SK-N-SH (cell line): ENCODE data around the gene TMEM131. TPM values are rescaled to one million over a fixed set of nuclear protein-coding genes. Genes with fewer than 3 reads are reported as not detected.

Source experiments
- CTCF ChIA-PET: fragments of 300-600, 350-600 bp; formaldehyde crosslinking; extraction: SDS; loops from one replicate; lab custom pipeline; 2021; lab: Yijun Ruan, JAX
- POLR2A ChIA-PET: fragments of 350-600 bp; sonication (Branson Sonifier 250); formaldehyde crosslinking; extraction: SDS; loops from one replicate; lab custom pipeline; 2020; ENCODE audit warnings: antibody characterized with exemption, inconsistent platforms; lab: Yijun Ruan, JAX
- DNase-seq: peaks from one replicate; pipeline ENCODE4 v3.0.0; 2012
- H2AFZ ChIP-seq: fragments of 200-600 bp; sonication (generic); 2 replicates; pipeline ENCODE4 v1.8.1; 2016; ENCODE audit warnings: antibody characterized with exemption, mild to moderate bottlenecking, low read depth
- H3F3A ChIP-seq: fragments of 200-600 bp; sonication (generic); replicated peaks from 2 replicates; pipeline ENCODE3; 2016; ENCODE audit warnings: antibody characterized with exemption, mild to moderate bottlenecking; ENCODE audit not compliant: insufficient read depth
- H3K27ac ChIP-seq, 2 experiments: fragments of 200-500 bp in 1 of 2; fragments of 200-600 bp in 1 of 2; sonication (Bioruptor generic) in 1 of 2; sonication (generic), shearing (Covaris generic) in 1 of 2; 2 replicates each; pipeline versions ENCODE4 v1.5.1 to v1.6.1; 2014 to 2016; ENCODE audit warnings: low read depth in 2 of 2, inconsistent platforms in 1 of 2, low read length in 1 of 2, mild to moderate bottlenecking in 1 of 2, mixed read lengths in 1 of 2
- H3K27me3 ChIP-seq: fragments of 200-600 bp; sonication (generic), shearing (Covaris generic); 2 replicates; pipeline ENCODE4 v1.6.1; 2016; ENCODE audit warnings: mixed run types; ENCODE audit not compliant: insufficient read depth
- H3K36me3 ChIP-seq, 2 experiments: fragments of 200-500 bp in 1 of 2; fragments of 200-600 bp in 1 of 2; sonication (Bioruptor generic) in 1 of 2; sonication (generic) in 1 of 2; replicated peaks in 1 of 2; 2 replicates each; pipeline versions ENCODE3 to v1.5.1; 2014 to 2016; ENCODE audit warnings: low read length in 1 of 2, mild to moderate bottlenecking in 1 of 2; ENCODE audit not compliant: insufficient read depth in 2 of 2, control insufficient read depth in 1 of 2
- H3K4me1 ChIP-seq, 2 experiments: fragments of 200-500 bp in 1 of 2; fragments of 200-600 bp in 1 of 2; sonication (Bioruptor generic) in 1 of 2; sonication (generic), shearing (Covaris generic) in 1 of 2; 2 replicates each; pipeline versions ENCODE4 v1.5.1 to v1.6.1; 2014 to 2016; ENCODE audit warnings: low read depth in 1 of 2, low read length in 1 of 2, mixed run types in 1 of 2; ENCODE audit not compliant: insufficient read depth in 2 of 2, control insufficient read depth in 1 of 2
- H3K4me2 ChIP-seq: fragments of 200-600 bp; sonication (generic), shearing (Covaris generic); 2 replicates; pipeline ENCODE4 v1.6.1; 2017; ENCODE audit warnings: mixed run types
- H3K4me3 ChIP-seq, 2 experiments: fragments of 200-500 bp in 1 of 2; fragments of 200-600 bp in 1 of 2; sonication (Bioruptor generic) in 1 of 2; sonication (generic), shearing (Covaris generic) in 1 of 2; 2 replicates each; pipeline versions ENCODE4 v1.5.1 to v1.8.1; 2014 to 2016; ENCODE audit warnings: low read depth in 2 of 2, inconsistent platforms in 1 of 2, low read length in 1 of 2, mild to moderate bottlenecking in 1 of 2, mixed read lengths in 1 of 2, moderate library complexity in 1 of 2
- H3K79me2 ChIP-seq: fragments of 200-600 bp; sonication (generic); 2 replicates; pipeline ENCODE4 v1.8.1; 2017; ENCODE audit warnings: mild to moderate bottlenecking; ENCODE audit not compliant: insufficient read depth
- H3K9ac ChIP-seq: fragments of 200-600 bp; sonication (generic); 2 replicates; pipeline ENCODE4 v1.6.1; 2017; ENCODE audit warnings: mixed run types
- H3K9me2 ChIP-seq: fragments of 200-600 bp; sonication (generic); 2 replicates; pipeline ENCODE4 v1.6.1; 2017; ENCODE audit warnings: mixed run types
- H3K9me3 ChIP-seq: fragments of 200-600 bp; sonication (generic); 2 replicates; pipeline ENCODE4 v1.6.1; 2017; ENCODE audit warnings: mixed run types, mild to moderate bottlenecking, moderate library complexity
- H4K20me1 ChIP-seq: fragments of 200-600 bp; sonication (generic); 2 replicates; pipeline ENCODE4 v1.6.1; 2017; ENCODE audit warnings: mild to moderate bottlenecking, mixed run types; ENCODE audit not compliant: insufficient read depth
- ELF1 ChIP-seq: IDR thresholded peaks from 2 replicates; pipeline ENCODE4 v1.4.0; 2012
- EP300 ChIP-seq, 2 experiments: IDR thresholded peaks; 2 replicates each; pipeline versions ENCODE4 v1.4.0 to v1.6.1; 2012; ENCODE audit warnings: borderline replicate concordance in 1 of 2, low read depth in 1 of 2, low read length in 1 of 2
- EZH2phosphoT487 ChIP-seq: fragments of 200-600 bp; sonication (generic); IDR thresholded peaks from 2 replicates; pipeline ENCODE4 v1.6.1; 2017; ENCODE audit warnings: low read depth, mixed run types, mild to moderate bottlenecking, antibody characterized with exemption, moderate library complexity, borderline replicate concordance
- FOSL2 ChIP-seq: IDR thresholded peaks from 2 replicates; pipeline ENCODE4 v1.4.0; 2012; ENCODE audit warnings: low read depth, mild to moderate bottlenecking, moderate library complexity, borderline replicate concordance
- FOXM1 ChIP-seq: IDR thresholded peaks from 2 replicates; pipeline ENCODE4 v1.4.0; 2012; ENCODE audit warnings: low read depth, mild to moderate bottlenecking
- GABPA ChIP-seq: IDR thresholded peaks from 2 replicates; pipeline ENCODE4 v1.4.0; 2012; ENCODE audit warnings: low read depth, mild to moderate bottlenecking
- GATA2 ChIP-seq: sonication (generic); formaldehyde crosslinking; IDR thresholded peaks from 2 replicates; pipeline ENCODE4 v1.5.0; 2020; ENCODE audit warnings: mild to moderate bottlenecking, missing genetic modification reagents
- JUND ChIP-seq: IDR thresholded peaks from 2 replicates; pipeline ENCODE4 v1.4.0; 2012
- MEF2A ChIP-seq: IDR thresholded peaks from 2 replicates; pipeline ENCODE4 v1.4.0; 2012; ENCODE audit warnings: low read depth, borderline replicate concordance
- MXI1 ChIP-seq: IDR thresholded peaks from 2 replicates; pipeline ENCODE4 v1.6.1; 2012; ENCODE audit warnings: mild to moderate bottlenecking, low read depth, low read length, improper control_type of control experiment
- NFIC ChIP-seq: IDR thresholded peaks from 2 replicates; pipeline ENCODE4 v1.4.0; 2012; ENCODE audit warnings: borderline replicate concordance
- POLR2AphosphoS5 ChIP-seq: IDR thresholded peaks from 2 replicates; pipeline ENCODE4 v1.6.1; 2012; ENCODE audit warnings: low read depth, low read length
- RAD21 ChIP-seq: IDR thresholded peaks from 2 replicates; pipeline ENCODE4 v1.6.1; 2012; ENCODE audit warnings: mild to moderate bottlenecking, low read length
- RFX5 ChIP-seq: IDR thresholded peaks from 2 replicates; pipeline ENCODE4 v1.6.1; 2012; ENCODE audit warnings: mild to moderate bottlenecking, improper control_type of control experiment, low read length
- SIN3A ChIP-seq: IDR thresholded peaks from 2 replicates; pipeline ENCODE4 v1.6.1; 2012; ENCODE audit warnings: low read depth, mild to moderate bottlenecking, low read length, moderate library complexity, borderline replicate concordance
- TAF1 ChIP-seq: IDR thresholded peaks from 2 replicates; pipeline ENCODE4 v1.6.1; 2012; ENCODE audit warnings: low read depth, mild to moderate bottlenecking, low read length, moderate library complexity, borderline replicate concordance
- TCF12 ChIP-seq: IDR thresholded peaks from 2 replicates; pipeline ENCODE4 v1.4.0; 2012
- WGBS: methylation state at CpG from one replicate; pipeline ENCODE4 v1.1.6; 2017; ENCODE audit warnings: low lambda C conversion rate; 5-methylcytosine and 5-hydroxymethylcytosine counted together
- polyA plus RNA-seq, 3 experiments: library from polyadenylated mRNA; depleted of rRNA; stranded (reverse); fragments of >200 nt; gene quantifications; 2 replicates each; pipeline ENCODE4 v1.2.3, GENCODE V29; 2012
- TF ChIP-seq, protein P1 (sequence below): IDR thresholded peaks from 2 replicates; pipeline ENCODE4 v1.4.0; 2012; ENCODE audit warnings: low read depth, borderline replicate concordance
- TF ChIP-seq, protein P2 (sequence below): IDR thresholded peaks from 2 replicates; pipeline ENCODE4; 2012
- TF ChIP-seq, protein P3 (sequence below): fragments of 200-600 bp; sonication (generic); IDR thresholded peaks from 2 replicates; pipeline ENCODE4 v1.6.1; 2017; ENCODE audit warnings: antibody characterized with exemption, mild to moderate bottlenecking, moderate library complexity
- TF ChIP-seq, protein P4 (sequence below): fragments of 150-350 bp; IDR thresholded peaks from 2 replicates; pipeline ENCODE4 v1.6.1; 2017; ENCODE audit warnings: antibody characterized with exemption, low read length, low read depth, borderline replicate concordance

The TMEM131 gene
- polyA plus RNA-seq, 1 of the 3 experiments (the other 2 are of a cell fraction), result 9.1 TPM

DNA sequence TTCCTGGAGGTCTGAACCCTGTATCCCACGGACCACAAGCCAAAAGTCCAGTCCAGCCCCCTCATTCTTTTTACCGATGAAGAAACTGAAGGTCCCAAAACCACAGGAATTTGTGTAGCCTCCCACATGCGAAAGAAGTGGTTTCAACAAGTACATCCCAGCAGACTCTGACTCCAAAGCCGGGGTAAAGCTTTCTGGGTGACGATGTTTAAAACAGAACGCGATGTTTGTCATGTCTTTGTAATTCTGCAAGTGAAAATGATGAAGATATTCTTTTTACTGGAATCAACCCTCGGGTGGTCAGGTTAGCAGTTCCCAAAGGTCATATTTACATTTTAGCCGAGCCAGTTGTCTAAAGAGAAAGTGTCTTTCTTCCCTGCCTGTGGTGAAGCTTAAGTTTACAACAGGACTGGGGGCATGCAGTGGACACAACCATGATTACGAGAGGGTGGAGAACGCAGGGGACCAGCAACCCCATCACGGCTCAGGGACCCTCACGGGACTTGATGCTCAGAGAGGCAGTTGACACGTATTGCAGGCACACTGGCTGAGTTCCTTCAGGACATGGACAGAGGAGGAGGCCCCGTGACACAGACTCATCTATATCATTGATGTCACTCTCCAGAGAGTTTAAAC is 17.8 kb upstream of the TMEM131 start:
- Histone ChIP-seq H3K27me3 (no peaks in the 10 kb centered on the region), H3K4me1 (no peaks in the 10 kb centered on the region), H3K4me3 (no peak overlapping the region), H3K9me2 (no peaks in the 10 kb centered on the region), H3K4me2 (no peak overlapping the region), H3K79me2 (no peaks in the 10 kb centered on the region), H4K20me1 (no peaks in the 10 kb centered on the region), H3K36me3 (no peaks in the 10 kb centered on the region), H3K9ac (no peak overlapping the region), H2AFZ (no peak overlapping the region), H3K27ac (no peak overlapping the region), H3K9me3 (no peaks in the 10 kb centered on the region), H3F3A (no peaks in the 10 kb centered on the region)
- CTCF ChIA-PET, result interaction anchor here (0.6 kb wide), 1 partner anchor 219 kb away, joined by 3 read pairs; no protein-coding TSS in a partner anchor
- POLR2A ChIA-PET, result no interaction called here
- WGBS, result 69% methylated on average over 14 of the region's 15 CpGs
- DNase-seq, result no peak
- no peak for TF ChIP-seq GATA2 (CRISPR knock-in tag)
- TF ChIP-seq, protein P1, sequence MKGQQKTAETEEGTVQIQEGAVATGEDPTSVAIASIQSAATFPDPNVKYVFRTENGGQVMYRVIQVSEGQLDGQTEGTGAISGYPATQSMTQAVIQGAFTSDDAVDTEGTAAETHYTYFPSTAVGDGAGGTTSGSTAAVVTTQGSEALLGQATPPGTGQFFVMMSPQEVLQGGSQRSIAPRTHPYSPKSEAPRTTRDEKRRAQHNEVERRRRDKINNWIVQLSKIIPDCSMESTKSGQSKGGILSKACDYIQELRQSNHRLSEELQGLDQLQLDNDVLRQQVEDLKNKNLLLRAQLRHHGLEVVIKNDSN, result no peak
- no peak for TF ChIP-seq EZH2phosphoT487
- TF ChIP-seq FOSL2, result no peak
- TF ChIP-seq, protein P2, sequence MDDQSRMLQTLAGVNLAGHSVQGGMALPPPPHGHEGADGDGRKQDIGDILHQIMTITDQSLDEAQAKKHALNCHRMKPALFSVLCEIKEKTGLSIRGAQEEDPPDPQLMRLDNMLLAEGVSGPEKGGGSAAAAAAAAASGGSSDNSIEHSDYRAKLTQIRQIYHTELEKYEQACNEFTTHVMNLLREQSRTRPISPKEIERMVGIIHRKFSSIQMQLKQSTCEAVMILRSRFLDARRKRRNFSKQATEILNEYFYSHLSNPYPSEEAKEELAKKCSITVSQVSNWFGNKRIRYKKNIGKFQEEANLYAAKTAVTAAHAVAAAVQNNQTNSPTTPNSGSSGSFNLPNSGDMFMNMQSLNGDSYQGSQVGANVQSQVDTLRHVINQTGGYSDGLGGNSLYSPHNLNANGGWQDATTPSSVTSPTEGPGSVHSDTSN, result no peak
- no peak for TF ChIP-seq FOXM1
- TF ChIP-seq, protein P3, sequence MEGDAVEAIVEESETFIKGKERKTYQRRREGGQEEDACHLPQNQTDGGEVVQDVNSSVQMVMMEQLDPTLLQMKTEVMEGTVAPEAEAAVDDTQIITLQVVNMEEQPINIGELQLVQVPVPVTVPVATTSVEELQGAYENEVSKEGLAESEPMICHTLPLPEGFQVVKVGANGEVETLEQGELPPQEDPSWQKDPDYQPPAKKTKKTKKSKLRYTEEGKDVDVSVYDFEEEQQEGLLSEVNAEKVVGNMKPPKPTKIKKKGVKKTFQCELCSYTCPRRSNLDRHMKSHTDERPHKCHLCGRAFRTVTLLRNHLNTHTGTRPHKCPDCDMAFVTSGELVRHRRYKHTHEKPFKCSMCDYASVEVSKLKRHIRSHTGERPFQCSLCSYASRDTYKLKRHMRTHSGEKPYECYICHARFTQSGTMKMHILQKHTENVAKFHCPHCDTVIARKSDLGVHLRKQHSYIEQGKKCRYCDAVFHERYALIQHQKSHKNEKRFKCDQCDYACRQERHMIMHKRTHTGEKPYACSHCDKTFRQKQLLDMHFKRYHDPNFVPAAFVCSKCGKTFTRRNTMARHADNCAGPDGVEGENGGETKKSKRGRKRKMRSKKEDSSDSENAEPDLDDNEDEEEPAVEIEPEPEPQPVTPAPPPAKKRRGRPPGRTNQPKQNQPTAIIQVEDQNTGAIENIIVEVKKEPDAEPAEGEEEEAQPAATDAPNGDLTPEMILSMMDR, result no peak
- TF ChIP-seq GABPA, result no peak
- no peak for TF ChIP-seq JUND
- no peak for TF ChIP-seq TCF12
- no peak for TF ChIP-seq RAD21
- TF ChIP-seq MEF2A, result no peak
- TF ChIP-seq SIN3A, result no peak

DNA sequence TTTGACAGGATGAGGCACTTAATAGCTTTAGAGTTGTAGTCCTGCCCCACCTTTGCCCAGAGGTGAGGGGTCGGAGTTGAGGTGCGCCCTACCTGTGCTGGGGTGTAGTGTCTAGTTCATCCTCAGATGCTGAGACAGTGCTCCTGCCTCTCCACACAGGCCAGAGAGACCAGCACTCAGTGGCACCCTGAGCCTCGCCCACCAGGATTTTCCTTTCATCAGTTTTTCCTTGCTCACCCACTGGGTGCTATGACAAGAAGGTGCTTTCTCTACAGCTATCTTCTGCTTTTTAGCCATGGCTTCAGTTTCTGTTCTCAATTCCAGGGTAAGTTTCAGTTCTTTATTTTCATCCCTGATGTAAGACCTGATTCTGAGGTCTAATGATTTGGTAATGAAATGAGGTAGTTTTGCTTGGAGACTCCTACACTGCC is 16.8 kb upstream of the TMEM131 start:
- ChIA-PET CTCF (no interaction called here), POLR2A (no interaction called here)
- Histone ChIP-seq H3K9me3 (no peaks in the 10 kb centered on the region), H3K27me3 (no peaks in the 10 kb centered on the region), H3K79me2 (no peaks in the 10 kb centered on the region), H3K9me2 (no peaks in the 10 kb centered on the region), H2AFZ (no peak overlapping the region), H3F3A (no peaks in the 10 kb centered on the region), H3K27ac (no peak overlapping the region), H4K20me1 (no peaks in the 10 kb centered on the region), H3K4me3 (no peak overlapping the region), H3K36me3 (no peaks in the 10 kb centered on the region), H3K9ac (no peak overlapping the region), H3K4me1 (no peaks in the 10 kb centered on the region), H3K4me2 (no peak overlapping the region)
- no peak for DNase-seq
- 87% methylated on average over 3 of the region's 3 CpGs for WGBS
- TF ChIP-seq POLR2AphosphoS5, result no peak
- TF ChIP-seq MXI1, result no peak
- no peak for TF ChIP-seq RFX5
- TF ChIP-seq MEF2A, result no peak
- no peak for TF ChIP-seq TAF1
- TF ChIP-seq TCF12, result no peak
- no peak for TF ChIP-seq FOSL2
- no peak for TF ChIP-seq EP300 (IDR thresholded peaks at IDR 0.05; ENCODE audit: borderline replicate concordance in 1 of 2, low read depth in 1 of 2, low read length in 1 of 2)
- TF ChIP-seq NFIC, result no peak
- TF ChIP-seq ELF1, result no peak
- TF ChIP-seq, protein P4, sequence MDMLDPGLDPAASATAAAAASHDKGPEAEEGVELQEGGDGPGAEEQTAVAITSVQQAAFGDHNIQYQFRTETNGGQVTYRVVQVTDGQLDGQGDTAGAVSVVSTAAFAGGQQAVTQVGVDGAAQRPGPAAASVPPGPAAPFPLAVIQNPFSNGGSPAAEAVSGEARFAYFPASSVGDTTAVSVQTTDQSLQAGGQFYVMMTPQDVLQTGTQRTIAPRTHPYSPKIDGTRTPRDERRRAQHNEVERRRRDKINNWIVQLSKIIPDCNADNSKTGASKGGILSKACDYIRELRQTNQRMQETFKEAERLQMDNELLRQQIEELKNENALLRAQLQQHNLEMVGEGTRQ, result no peak
